Trophoblast cell (in vitro differentiated cells and primary cell): ENCODE results near the gene AMBRA1.
A peak's percentile ranks its signal among the peaks of the same experiment; 100 is the strongest.

Experiments used
- DNase-seq, 2 donors: peaks; one replicate each; pipeline ENCODE4 v3.0.0-alpha.2; 2016
- H2AFZ ChIP-seq: 2 replicates; pipeline ENCODE4 v1.6.1; 2013; ENCODE audit warnings: low read length, moderate library complexity, mild to moderate bottlenecking; ENCODE audit not compliant: insufficient read depth, poor library complexity
- H2AK5ac ChIP-seq: 2 replicates; pipeline ENCODE4 v1.6.1; 2013; ENCODE audit warnings: mild to moderate bottlenecking, low read length
- H2BK120ac ChIP-seq: 2 replicates; pipeline ENCODE4 v1.6.1; 2013; ENCODE audit warnings: low read length, mild to moderate bottlenecking, moderate library complexity; ENCODE audit not compliant: insufficient read depth, poor library complexity
- H2BK12ac ChIP-seq: 2 replicates; pipeline ENCODE4 v1.6.1; 2013; ENCODE audit warnings: mild to moderate bottlenecking, low read length, moderate library complexity
- H2BK5ac ChIP-seq: 2 replicates; pipeline ENCODE4 v1.6.1; 2013; ENCODE audit warnings: low read length, low read depth, moderate library complexity, mild to moderate bottlenecking; ENCODE audit not compliant: poor library complexity
- H3K14ac ChIP-seq: 2 replicates; pipeline ENCODE4 v1.6.1; 2013; ENCODE audit warnings: mild to moderate bottlenecking, low read length
- H3K18ac ChIP-seq: 2 replicates; pipeline ENCODE4 v1.6.1; 2013; ENCODE audit warnings: mild to moderate bottlenecking, low read length
- H3K23ac ChIP-seq: 2 replicates; pipeline ENCODE4 v1.6.1; 2013; ENCODE audit warnings: low read length
- H3K27ac ChIP-seq: 2 replicates; pipeline ENCODE4 v1.5.1; 2013; ENCODE audit warnings: low read depth, mild to moderate bottlenecking, inconsistent platforms, low read length, moderate library complexity
- H3K27me3 ChIP-seq: 2 replicates; pipeline ENCODE4 v1.6.1; 2013; ENCODE audit warnings: inconsistent platforms, mild to moderate bottlenecking, low read length, moderate library complexity; ENCODE audit not compliant: insufficient read depth
- H3K36me3 ChIP-seq, 2 experiments: 1 replicate in 1 of 2; 2 replicates in 1 of 2; pipeline ENCODE4 v1.6.1; 2013; ENCODE audit warnings: low read length in 2 of 2, mild to moderate bottlenecking in 2 of 2, moderate library complexity in 1 of 2; ENCODE audit not compliant: insufficient read depth in 2 of 2, control insufficient read depth in 1 of 2
- H3K4ac ChIP-seq: 2 replicates; pipeline ENCODE4 v1.6.1; 2013; ENCODE audit warnings: low read depth, mild to moderate bottlenecking, low read length, moderate library complexity
- H3K4me1 ChIP-seq, 2 experiments: 1 replicate in 1 of 2; 2 replicates in 1 of 2; pipeline ENCODE4 v1.6.1; 2013; ENCODE audit warnings: low read length in 2 of 2, mild to moderate bottlenecking in 2 of 2, moderate library complexity in 1 of 2; ENCODE audit not compliant: insufficient read depth in 2 of 2, control insufficient read depth in 1 of 2
- H3K4me2 ChIP-seq: 2 replicates; pipeline ENCODE4 v1.6.1; 2013; ENCODE audit warnings: inconsistent platforms, mild to moderate bottlenecking, low read length, moderate library complexity
- H3K4me3 ChIP-seq: 2 replicates; pipeline ENCODE4 v1.5.1; 2013; ENCODE audit warnings: mild to moderate bottlenecking, low read depth, low read length, inconsistent platforms
- H3K79me1 ChIP-seq: one replicate; pipeline ENCODE4 v1.6.1; 2013; ENCODE audit warnings: low read length
- H3K79me2 ChIP-seq: 2 replicates; pipeline ENCODE4 v1.6.1; 2013; ENCODE audit warnings: low read length, mild to moderate bottlenecking; ENCODE audit not compliant: control insufficient read depth, insufficient read depth, poor library complexity
- H3K9ac ChIP-seq: 2 replicates; pipeline ENCODE4 v1.6.1; 2013; ENCODE audit warnings: mild to moderate bottlenecking, low read length
- H3K9me3 ChIP-seq: 2 replicates; pipeline ENCODE4 v1.6.1; 2013; ENCODE audit warnings: low read depth, mild to moderate bottlenecking, control low read depth, inconsistent platforms, low read length; ENCODE audit not compliant: insufficient read depth
- H4K12ac ChIP-seq: 2 replicates; pipeline ENCODE4 v1.6.1; 2013; ENCODE audit warnings: low read depth, mild to moderate bottlenecking, low read length, moderate library complexity
- H4K8ac ChIP-seq: 2 replicates; pipeline ENCODE4 v1.6.1; 2013; ENCODE audit warnings: low read depth, mild to moderate bottlenecking, low read length, moderate library complexity
- H4K91ac ChIP-seq: one replicate; pipeline ENCODE4 v1.6.1; 2013; ENCODE audit warnings: low read depth, mild to moderate bottlenecking, low read length, moderate library complexity
- WGBS: extraction: QIAGEN DNeasy Blood & Tissue Kit; methylation state at CpG from one replicate; pipeline ENCODE4 v1.1.7; 2013; ENCODE audit warnings: missing lambda C conversion rate; ENCODE audit not compliant: insufficient read length, insufficient coverage; ENCODE audit errors: extremely low coverage; 5-methylcytosine and 5-hydroxymethylcytosine counted together

Gene AMBRA1

GRCh38 chr11:46386674-46387073 lies 207.1 kb downstream of the AMBRA1 start:
- no peak overlapping the region for H4K12ac ChIP-seq

GRCh38 chr11:46386005-46386578 lies 207.7 kb downstream of the AMBRA1 start:
- H3K4me3 ChIP-seq: no peak overlapping the region
- H3K79me1 ChIP-seq: peaks cover 12% of the 10 kb centered on the region
- no peak overlapping the region for H2BK12ac ChIP-seq
- no peak overlapping the region for H3K4ac ChIP-seq
- peaks cover 11% of the 10 kb centered on the region for H3K79me2 ChIP-seq
- DNase-seq: no peak
- no CpG with 5 or more reads among the region's 25 CpGs for WGBS
- H4K91ac ChIP-seq: no peak overlapping the region
- peaks cover 21% of the 10 kb centered on the region for H3K27me3 ChIP-seq
- H3K9ac ChIP-seq: no peak overlapping the region
- no peak overlapping the region for H4K8ac ChIP-seq
- H3K27ac ChIP-seq: no peak overlapping the region
- peaks cover 26 to 28% of the 10 kb centered on the region in 2 experiments for H3K4me1 ChIP-seq
- no peak overlapping the region for H4K12ac ChIP-seq
- no peak overlapping the region for H2AFZ ChIP-seq
- H3K4me2 ChIP-seq: no peak overlapping the region
- H2BK5ac ChIP-seq: no peak overlapping the region
- no peak overlapping the region for H3K14ac ChIP-seq
- H2AK5ac ChIP-seq: no peak overlapping the region
- no peak overlapping the region for H3K18ac ChIP-seq
- peaks cover 4% of the 10 kb centered on the region for H3K9me3 ChIP-seq
- H2BK120ac ChIP-seq: no peak overlapping the region
- no peak overlapping the region for H3K23ac ChIP-seq
- H3K36me3 ChIP-seq: peaks cover 13 to 16% of the 10 kb centered on the region in 2 experiments

More at GRCh38 chr11:46386674-46387073, 207.1 kb downstream of the AMBRA1 start:
- peak in 1 of 2 donors; percentile 29 for DNase-seq
- Histone ChIP-seq H3K18ac (no peak overlapping the region), H2BK120ac (no peak overlapping the region), H2AK5ac (no peak overlapping the region), H3K79me2 (peaks cover 9% of the 10 kb centered on the region), H3K79me1 (peaks cover 9% of the 10 kb centered on the region), H3K4ac (no peak overlapping the region), H3K4me2 (no peak overlapping the region), H3K36me3 (peaks cover 13 to 16% of the 10 kb centered on the region in 2 experiments), H2AFZ (no peak overlapping the region), H3K9ac (no peak overlapping the region), H3K27me3 (peaks cover 26% of the 10 kb centered on the region), H3K9me3 (peaks cover 4% of the 10 kb centered on the region), H2BK5ac (no peak overlapping the region), H3K4me1 (peaks cover 26 to 28% of the 10 kb centered on the region in 2 experiments), H3K14ac (no peak overlapping the region), H3K27ac (no peak overlapping the region), H3K4me3 (no peak overlapping the region), H4K91ac (no peak overlapping the region), H2BK12ac (no peak overlapping the region), H3K23ac (no peak overlapping the region), H4K8ac (no peak overlapping the region)
- WGBS: no CpG with 5 or more reads among the region's 4 CpGs

- Histone ChIP-seq H3K27ac (no peak overlapping the region), H4K12ac (no peak overlapping the region), H3K9ac (no peak overlapping the region), H3K27me3 (peaks cover 13% of the 10 kb centered on the region), H2AFZ (no peak overlapping the region), H4K8ac (no peak overlapping the region), H3K9me3 (peaks cover 4% of the 10 kb centered on the region), H2AK5ac (no peak overlapping the region), H3K4me3 (peak overlapping the region; percentile 3), H2BK120ac (no peak overlapping the region), H3K14ac (no peak overlapping the region), H3K18ac (no peak overlapping the region), H3K23ac (no peak overlapping the region), H3K79me1 (peaks cover 19% of the 10 kb centered on the region), H3K79me2 (peaks cover 13% of the 10 kb centered on the region), H2BK12ac (no peak overlapping the region), H2BK5ac (no peak overlapping the region), H3K4ac (no peak overlapping the region), H3K4me2 (no peak overlapping the region), H3K4me1 (peaks cover 22 to 23% of the 10 kb centered on the region in 2 experiments), H3K36me3 (peaks cover 13 to 16% of the 10 kb centered on the region in 2 experiments), H4K91ac (no peak overlapping the region)
- no peak for DNase-seq
- WGBS: no CpG with 5 or more reads among the region's 47 CpGs
Measured at GRCh38 chr11:46385169-46386004, 208.4 kb downstream of the AMBRA1 start.

GRCh38 chr11:46383974-46384701 lies 209.7 kb downstream of the AMBRA1 start:
- peaks cover 3% of the 10 kb centered on the region for H3K27me3 ChIP-seq
- no peak overlapping the region for H3K27ac ChIP-seq
- H3K79me1 ChIP-seq: peaks cover 24% of the 10 kb centered on the region
- no peak overlapping the region for H3K4me2 ChIP-seq
- H3K14ac ChIP-seq: no peak overlapping the region
- no peak overlapping the region for H3K9ac ChIP-seq
- H3K4me3 ChIP-seq: no peak overlapping the region
- no peak overlapping the region for H3K4ac ChIP-seq
- no peak for DNase-seq
- H4K91ac ChIP-seq: no peak overlapping the region
- H3K36me3 ChIP-seq: peaks cover 13 to 16% of the 10 kb centered on the region in 2 experiments
- H2BK5ac ChIP-seq: no peak overlapping the region
- no peak overlapping the region for H2BK120ac ChIP-seq
- peaks cover 2% of the 10 kb centered on the region for H3K9me3 ChIP-seq
- H2BK12ac ChIP-seq: no peak overlapping the region
- H3K4me1 ChIP-seq: peaks cover 13 to 14% of the 10 kb centered on the region in 2 experiments
- H4K8ac ChIP-seq: no peak overlapping the region
- H3K79me2 ChIP-seq: peaks cover 13% of the 10 kb centered on the region
- no peak overlapping the region for H3K23ac ChIP-seq
- no peak overlapping the region for H2AFZ ChIP-seq
- no peak overlapping the region for H3K18ac ChIP-seq
- H4K12ac ChIP-seq: no peak overlapping the region
- no CpG with 5 or more reads among the region's 12 CpGs for WGBS
- no peak overlapping the region for H2AK5ac ChIP-seq
